ENCODE results near the gene ZBTB24. TPM values are rescaled to one million over a fixed set of nuclear protein-coding genes. Genes with fewer than 3 reads are reported as not detected.

Gene ZBTB24
- total and polyA plus RNA-seq, 2 experiments from 2014 or later: 2.6 to 5.3 TPM

DNA sequence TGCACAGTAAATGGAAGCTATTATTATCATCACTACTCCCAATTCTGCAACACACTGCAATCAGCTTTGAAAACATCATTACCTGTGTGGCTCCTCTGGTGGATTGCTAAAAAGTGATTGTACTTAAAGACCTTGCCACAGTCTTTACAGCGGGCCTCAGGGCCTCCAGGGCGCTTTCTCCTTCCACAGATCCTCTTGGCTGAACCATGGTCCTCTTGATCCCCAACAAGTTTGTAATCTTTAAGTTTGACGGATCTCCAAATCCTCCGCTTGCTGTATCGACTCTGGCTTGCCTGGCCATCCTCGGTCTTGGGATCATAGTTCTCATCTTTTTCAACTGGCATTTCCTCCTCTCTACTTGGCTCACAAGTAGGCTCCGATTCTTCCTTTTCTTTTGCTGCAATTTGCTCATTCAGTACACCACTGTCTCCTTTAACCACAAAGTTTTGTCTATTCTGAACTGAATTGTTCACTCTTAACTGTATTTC lies 2.0 kb downstream of the ZBTB24 start:
- Histone ChIP-seq H3K4me1 (ENCODE audit: low read depth) (peaks cover 6% of the 10 kb centered on the region), H3K9me3 (ENCODE audit: low read depth) (no peaks in the 10 kb centered on the region), H3K36me3 (peaks cover under 1% of the 10 kb centered on the region), H3K4me3 (no peak overlapping the region), H3K27ac (no peak overlapping the region), H3K27me3 (no peaks in the 10 kb centered on the region)
- DNase-seq (ENCODE audit: low read depth in 1 of 2, low spot score in 1 of 2): no peak
- TF ChIP-seq CTCF (IDR thresholded peaks at IDR 0.05; ENCODE audit: low read depth, low read length): no peak

DNA sequence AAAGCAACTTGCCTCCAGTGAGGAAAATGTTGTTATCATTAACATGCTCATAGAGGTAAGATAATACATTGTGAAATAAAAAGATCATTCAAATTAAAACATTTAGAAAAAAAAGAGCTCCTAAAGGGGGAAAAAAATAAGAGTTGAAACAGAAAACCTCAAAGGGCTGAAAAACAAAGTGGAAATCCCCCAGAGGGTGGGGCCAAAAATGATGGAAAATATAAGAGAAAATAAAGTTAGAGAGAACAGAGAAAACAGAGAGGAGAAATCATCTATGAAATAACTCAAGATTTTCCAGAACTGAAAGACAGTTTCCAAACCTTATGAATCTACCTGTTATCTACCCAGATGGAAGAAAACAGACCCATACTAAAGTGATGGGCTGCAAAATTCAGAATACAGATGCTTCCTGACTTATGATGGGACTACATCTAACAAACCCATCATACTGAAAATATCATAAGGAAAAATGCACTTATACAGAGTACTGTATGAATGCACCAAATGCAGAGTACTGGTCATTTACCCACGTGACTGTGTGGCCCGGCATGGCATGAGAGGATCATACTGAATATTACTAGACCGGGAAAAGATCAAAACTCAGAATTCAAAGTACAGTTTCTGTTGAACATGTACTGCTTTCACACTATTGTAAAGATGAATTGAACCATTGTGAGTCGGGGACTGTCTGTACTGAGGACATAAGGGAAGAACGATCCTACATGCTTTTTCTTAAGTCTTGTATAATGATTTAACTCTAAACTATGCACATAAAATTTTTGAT lies 4.0 kb downstream of the ZBTB24 start:
- DNase-seq (ENCODE audit: low read depth in 1 of 2, low spot score in 1 of 2): no peak
- no peaks in the 10 kb centered on the region for H3K27me3 ChIP-seq
- no peaks in the 10 kb centered on the region for H3K9me3 ChIP-seq (ENCODE audit: low read depth)
- peaks cover 10% of the 10 kb centered on the region for H3K36me3 ChIP-seq
- no peak for TF ChIP-seq CTCF (IDR thresholded peaks at IDR 0.05; ENCODE audit: low read depth, low read length)
- H3K27ac ChIP-seq: no peak overlapping the region
- no peak overlapping the region for H3K4me3 ChIP-seq
- peaks cover 6% of the 10 kb centered on the region for H3K4me1 ChIP-seq (ENCODE audit: low read depth)

GRCh38 chr6:109478222-109478805 lies 4.7 kb downstream of the ZBTB24 start:
- DNase-seq (ENCODE audit: low read depth in 1 of 2, low spot score in 1 of 2): no peak
- Histone ChIP-seq H3K4me3 (no peak overlapping the region), H3K9me3 (ENCODE audit: low read depth) (no peaks in the 10 kb centered on the region), H3K27me3 (no peaks in the 10 kb centered on the region), H3K27ac (no peak overlapping the region), H3K36me3 (peaks cover 11% of the 10 kb centered on the region), H3K4me1 (ENCODE audit: low read depth) (peaks cover 6% of the 10 kb centered on the region)
- no peak for TF ChIP-seq CTCF (IDR thresholded peaks at IDR 0.05; ENCODE audit: low read depth, low read length)

- Histone ChIP-seq H3K27me3 (no peaks in the 10 kb centered on the region), H3K9me3 (ENCODE audit: low read depth) (no peaks in the 10 kb centered on the region), H3K4me1 (ENCODE audit: low read depth) (peaks cover 6% of the 10 kb centered on the region), H3K4me3 (no peak overlapping the region), H3K27ac (no peak overlapping the region), H3K36me3 (peaks cover 14% of the 10 kb centered on the region)
- no peak for TF ChIP-seq CTCF (IDR thresholded peaks at IDR 0.05; ENCODE audit: low read depth, low read length)
- DNase-seq (ENCODE audit: low read depth in 1 of 2, low spot score in 1 of 2): no peak
These were observed 5.3 kb downstream of the ZBTB24 start for GRCh38 chr6:109477725-109478124.

DNA sequence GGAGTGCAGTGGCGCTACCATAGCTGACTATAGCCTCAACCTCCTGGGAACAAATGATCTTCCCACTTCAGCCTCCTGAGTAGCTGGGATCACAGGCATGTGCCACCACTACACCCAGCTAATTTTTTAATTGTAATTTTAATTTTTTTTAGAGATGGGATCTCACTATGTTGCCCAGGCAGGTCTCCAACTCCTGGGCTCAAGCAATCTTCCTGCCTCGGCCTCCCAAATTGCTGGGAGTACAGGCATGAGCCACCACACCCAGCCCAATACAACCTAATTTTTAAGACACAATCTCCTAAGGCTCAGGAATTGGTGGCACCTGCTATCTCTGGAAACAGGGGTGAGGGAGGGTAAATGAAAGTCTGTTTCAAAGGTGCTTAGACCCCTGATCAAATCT lies 5.8 kb downstream of the ZBTB24 start:
- no peak for TF ChIP-seq CTCF (IDR thresholded peaks at IDR 0.05; ENCODE audit: low read depth, low read length)
- H3K36me3 ChIP-seq: peaks cover 14% of the 10 kb centered on the region
- peaks cover 6% of the 10 kb centered on the region for H3K4me1 ChIP-seq (ENCODE audit: low read depth)
- no peak for DNase-seq (ENCODE audit: low read depth in 1 of 2, low spot score in 1 of 2)
- H3K4me3 ChIP-seq: no peak overlapping the region
- H3K9me3 ChIP-seq (ENCODE audit: low read depth): no peaks in the 10 kb centered on the region
- H3K27ac ChIP-seq: no peak overlapping the region
- no peaks in the 10 kb centered on the region for H3K27me3 ChIP-seq

All from cardiac muscle cell (in vitro differentiated cells and primary cell).